Adrenal gland (tissue), 5 donors: Measurements from ENCODE around the gene SLC24A3.

Experiments used
- POLR2A ChIP-seq, 2 donors: fragments of 450-650 bp; IDR thresholded peaks; one replicate each; pipeline ENCODE4 v1.6.1; 2017; ENCODE audit warnings: antibody characterized with exemption in 2 of 2, mild to moderate bottlenecking in 2 of 2, moderate library complexity in 1 of 2
- TF ChIP-seq, protein P1 (sequence below), 6 experiments: fragments of 450-650 bp in 4 of 6; fragments of 200-600 bp in 2 of 6; sonication (generic) in 1 of 6; IDR thresholded peaks; 1 replicate in 5 of 6; 2 replicates in 1 of 6; pipeline versions ENCODE4 v1.5.1 to v1.8.0; 2016 to 2021; ENCODE audit warnings: antibody characterized with exemption in 6 of 6, mild to moderate bottlenecking in 2 of 6, moderate library complexity in 1 of 6
- donor health status: DM: no; HTN: no; CAD: no.

DNA sequence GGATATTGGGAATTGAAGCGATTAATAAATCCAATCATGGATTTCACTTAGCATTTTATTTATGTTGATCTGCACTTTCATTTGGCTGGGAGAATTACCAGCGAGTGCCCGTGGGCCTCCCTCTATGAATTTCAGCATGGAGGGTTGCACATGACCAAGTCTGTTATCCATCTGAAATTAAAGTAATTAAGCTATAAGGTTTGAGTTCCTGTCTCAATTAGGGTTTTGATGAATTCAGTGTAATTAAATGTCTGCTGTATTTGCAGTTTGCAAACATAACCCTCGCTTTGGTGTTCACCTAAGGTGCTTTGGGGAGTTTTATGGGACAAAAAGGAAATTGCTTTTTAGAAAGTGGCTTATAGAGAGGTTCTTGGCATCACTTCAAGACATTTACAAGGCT lies 375.8 kb downstream of the SLC24A3 start:
- TF ChIP-seq, protein P1, sequence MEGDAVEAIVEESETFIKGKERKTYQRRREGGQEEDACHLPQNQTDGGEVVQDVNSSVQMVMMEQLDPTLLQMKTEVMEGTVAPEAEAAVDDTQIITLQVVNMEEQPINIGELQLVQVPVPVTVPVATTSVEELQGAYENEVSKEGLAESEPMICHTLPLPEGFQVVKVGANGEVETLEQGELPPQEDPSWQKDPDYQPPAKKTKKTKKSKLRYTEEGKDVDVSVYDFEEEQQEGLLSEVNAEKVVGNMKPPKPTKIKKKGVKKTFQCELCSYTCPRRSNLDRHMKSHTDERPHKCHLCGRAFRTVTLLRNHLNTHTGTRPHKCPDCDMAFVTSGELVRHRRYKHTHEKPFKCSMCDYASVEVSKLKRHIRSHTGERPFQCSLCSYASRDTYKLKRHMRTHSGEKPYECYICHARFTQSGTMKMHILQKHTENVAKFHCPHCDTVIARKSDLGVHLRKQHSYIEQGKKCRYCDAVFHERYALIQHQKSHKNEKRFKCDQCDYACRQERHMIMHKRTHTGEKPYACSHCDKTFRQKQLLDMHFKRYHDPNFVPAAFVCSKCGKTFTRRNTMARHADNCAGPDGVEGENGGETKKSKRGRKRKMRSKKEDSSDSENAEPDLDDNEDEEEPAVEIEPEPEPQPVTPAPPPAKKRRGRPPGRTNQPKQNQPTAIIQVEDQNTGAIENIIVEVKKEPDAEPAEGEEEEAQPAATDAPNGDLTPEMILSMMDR (IDR thresholded peaks at IDR 0.05) = no peak
- no peak for TF ChIP-seq POLR2A (IDR thresholded peaks at IDR 0.05)
